Uterus (tissue), 2 donors: Measurements from ENCODE around the gene ENOX2.

Experiments used
- POLR2A ChIP-seq, 2 donors: fragments of 450-650 bp; IDR thresholded peaks; one replicate each; pipeline ENCODE4 v1.6.1; 2016; ENCODE audit warnings: antibody characterized with exemption in 2 of 2, mild to moderate bottlenecking in 1 of 2, moderate library complexity in 1 of 2
- TF ChIP-seq, protein P1 (sequence below), 4 experiments: fragments of 200-600 bp in 2 of 4; fragments of 450-650 bp in 2 of 4; sonication (generic) in 2 of 4; IDR thresholded peaks; one replicate each; pipeline ENCODE4 v1.5.1; 2016 to 2019; ENCODE audit warnings: antibody characterized with exemption in 4 of 4, mild to moderate bottlenecking in 2 of 4, moderate library complexity in 1 of 4

DNA sequence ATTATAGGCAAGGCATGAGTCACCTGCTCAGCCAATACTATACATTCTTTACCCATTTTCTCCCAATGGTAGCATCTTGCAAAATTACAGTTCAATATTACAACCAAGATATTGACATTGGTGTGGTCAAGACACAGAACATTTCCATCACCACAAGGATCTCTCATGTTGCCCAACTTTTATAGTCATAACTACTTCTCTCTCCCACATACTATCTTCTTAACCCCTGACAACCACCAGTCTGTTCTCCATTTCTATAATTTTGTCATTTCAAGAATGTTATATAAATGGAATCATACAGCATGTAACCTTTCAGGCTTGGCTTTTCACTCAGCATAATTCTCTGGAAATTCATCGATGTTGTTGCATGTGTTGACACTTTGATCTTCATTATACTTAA is 144.9 kb downstream of the ENOX2 start:
- TF ChIP-seq, protein P1, sequence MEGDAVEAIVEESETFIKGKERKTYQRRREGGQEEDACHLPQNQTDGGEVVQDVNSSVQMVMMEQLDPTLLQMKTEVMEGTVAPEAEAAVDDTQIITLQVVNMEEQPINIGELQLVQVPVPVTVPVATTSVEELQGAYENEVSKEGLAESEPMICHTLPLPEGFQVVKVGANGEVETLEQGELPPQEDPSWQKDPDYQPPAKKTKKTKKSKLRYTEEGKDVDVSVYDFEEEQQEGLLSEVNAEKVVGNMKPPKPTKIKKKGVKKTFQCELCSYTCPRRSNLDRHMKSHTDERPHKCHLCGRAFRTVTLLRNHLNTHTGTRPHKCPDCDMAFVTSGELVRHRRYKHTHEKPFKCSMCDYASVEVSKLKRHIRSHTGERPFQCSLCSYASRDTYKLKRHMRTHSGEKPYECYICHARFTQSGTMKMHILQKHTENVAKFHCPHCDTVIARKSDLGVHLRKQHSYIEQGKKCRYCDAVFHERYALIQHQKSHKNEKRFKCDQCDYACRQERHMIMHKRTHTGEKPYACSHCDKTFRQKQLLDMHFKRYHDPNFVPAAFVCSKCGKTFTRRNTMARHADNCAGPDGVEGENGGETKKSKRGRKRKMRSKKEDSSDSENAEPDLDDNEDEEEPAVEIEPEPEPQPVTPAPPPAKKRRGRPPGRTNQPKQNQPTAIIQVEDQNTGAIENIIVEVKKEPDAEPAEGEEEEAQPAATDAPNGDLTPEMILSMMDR (IDR thresholded peaks at IDR 0.05): no peak
- TF ChIP-seq POLR2A (IDR thresholded peaks at IDR 0.05): no peak
